Stimulated activated CD8-positive, alpha-beta memory T cell treated with anti-CD3 and anti-CD28 coated beads, Interleukin-7, amount 100 ng/mL, for 1 hour (primary cell): ENCODE data around the gene BAIAP2.

Experiments used
- DNase-seq, 2 donors: peaks; one replicate each; pipeline ENCODE4 v3.0.0-alpha.2; 2020; ENCODE audit warnings: low read depth in 2 of 2

BAIAP2 gene

DNA sequence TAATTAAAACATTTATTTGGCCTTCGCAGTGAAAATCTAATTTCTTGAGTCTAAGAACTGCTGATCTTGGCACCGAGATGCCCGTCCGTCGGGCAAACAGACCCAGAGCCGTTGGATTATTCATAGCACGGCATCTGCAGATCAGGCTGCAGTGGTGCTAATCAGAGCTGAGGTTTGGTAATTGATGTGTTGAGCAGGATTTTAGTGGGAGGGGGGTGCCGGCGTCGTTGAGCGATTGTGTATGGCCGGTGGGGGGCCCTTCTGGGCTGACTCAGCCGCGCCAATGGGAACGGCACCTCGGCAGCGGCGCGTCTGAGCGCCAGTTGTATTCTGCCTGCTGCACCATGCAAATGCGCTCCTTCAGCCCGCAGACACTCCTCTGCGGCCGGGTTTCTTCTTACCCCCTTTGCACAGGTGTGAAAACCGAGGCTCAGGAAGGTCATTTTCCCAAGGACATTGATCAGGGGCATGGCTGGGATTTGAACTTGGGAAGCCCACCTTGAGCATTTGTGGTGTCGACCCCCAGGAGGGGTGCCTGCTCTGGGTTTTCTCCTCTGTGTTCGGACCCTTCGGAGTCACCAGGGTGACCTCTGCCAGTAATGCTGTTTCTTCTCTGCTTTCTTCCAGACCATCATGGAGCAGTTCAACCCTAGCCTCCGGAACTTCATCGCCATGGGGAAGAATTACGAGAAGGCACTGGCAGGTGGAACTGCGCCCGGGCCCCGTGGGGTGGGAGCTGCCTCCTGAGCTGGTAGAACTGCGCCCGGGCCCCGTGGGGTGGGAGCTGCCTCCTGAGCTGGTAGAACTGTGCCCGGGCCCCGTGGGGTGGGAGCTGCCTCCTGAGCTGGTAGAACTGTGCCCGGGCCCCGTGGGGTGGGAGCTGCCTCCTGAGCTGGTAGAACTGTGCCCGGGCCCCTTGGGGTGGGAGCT, 18.4 kb downstream of the BAIAP2 start:
- DNase-seq: no peak

DNA sequence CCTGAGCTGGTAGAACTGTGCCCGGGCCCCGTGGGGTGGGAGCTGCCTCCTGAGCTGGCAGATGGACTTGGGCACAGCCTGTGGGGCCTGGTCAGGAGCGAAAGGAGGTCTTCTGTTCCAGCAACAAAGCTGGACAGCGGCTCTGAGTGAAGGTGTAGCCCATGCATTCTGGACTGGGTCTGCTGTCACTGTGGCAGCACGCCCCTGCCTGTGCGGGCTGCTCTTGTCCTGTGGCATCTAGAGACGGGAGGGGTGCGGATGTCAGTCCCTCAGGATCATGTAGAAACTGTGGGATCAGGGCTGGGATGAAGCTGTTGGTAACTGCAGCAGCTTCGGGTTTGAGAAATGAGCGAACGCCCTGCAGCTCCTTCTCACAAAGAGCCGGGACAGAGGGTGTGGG, 19.4 kb downstream of the BAIAP2 start:
- DNase-seq: no peak

DNA sequence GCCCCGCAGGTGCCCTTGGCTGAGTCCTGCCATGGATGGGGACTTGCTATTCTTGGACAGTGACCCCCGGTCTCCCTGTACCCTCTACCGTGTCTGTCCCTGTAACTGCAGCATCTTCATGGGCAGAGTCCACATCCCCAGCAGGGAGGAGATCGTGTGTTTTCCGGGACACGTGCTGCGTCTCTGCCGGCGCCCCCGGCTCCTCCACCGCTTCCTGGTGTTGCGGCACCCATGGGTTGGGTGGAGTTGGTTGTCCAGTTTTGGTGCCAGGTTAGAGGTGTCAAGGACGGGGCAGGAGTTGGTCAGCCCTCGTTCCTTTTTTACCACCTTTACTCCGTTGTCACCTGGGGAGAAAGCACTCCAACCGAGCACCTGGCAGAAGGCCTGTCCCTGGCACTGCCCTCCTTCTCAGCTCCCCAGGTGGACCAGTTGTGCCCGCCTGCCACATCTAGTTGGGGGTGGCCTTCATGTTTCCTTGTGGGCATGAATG, 20.0 kb downstream of the BAIAP2 start:
- no peak for DNase-seq

DNA sequence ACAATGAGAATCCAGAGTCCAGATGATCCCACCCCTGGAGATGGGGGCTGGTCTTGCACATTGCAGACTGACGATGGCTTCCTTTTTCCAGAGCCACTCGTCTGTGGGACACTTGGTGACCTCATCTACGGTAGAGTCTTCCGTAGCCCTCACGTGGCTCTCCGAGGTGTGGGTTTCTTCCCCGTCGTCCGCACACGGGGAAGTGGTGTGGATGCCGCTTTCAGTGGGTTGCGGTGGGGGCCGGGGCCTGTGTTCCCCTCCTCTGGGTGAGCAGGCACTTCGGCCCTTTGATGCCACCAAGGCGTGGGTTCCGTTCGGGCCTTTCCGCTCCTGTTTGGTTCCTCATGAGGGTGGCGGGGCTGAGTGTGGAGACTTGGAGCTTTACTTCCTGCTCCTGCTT, 21.4 kb downstream of the BAIAP2 start:
- DNase-seq: no peak

DNA sequence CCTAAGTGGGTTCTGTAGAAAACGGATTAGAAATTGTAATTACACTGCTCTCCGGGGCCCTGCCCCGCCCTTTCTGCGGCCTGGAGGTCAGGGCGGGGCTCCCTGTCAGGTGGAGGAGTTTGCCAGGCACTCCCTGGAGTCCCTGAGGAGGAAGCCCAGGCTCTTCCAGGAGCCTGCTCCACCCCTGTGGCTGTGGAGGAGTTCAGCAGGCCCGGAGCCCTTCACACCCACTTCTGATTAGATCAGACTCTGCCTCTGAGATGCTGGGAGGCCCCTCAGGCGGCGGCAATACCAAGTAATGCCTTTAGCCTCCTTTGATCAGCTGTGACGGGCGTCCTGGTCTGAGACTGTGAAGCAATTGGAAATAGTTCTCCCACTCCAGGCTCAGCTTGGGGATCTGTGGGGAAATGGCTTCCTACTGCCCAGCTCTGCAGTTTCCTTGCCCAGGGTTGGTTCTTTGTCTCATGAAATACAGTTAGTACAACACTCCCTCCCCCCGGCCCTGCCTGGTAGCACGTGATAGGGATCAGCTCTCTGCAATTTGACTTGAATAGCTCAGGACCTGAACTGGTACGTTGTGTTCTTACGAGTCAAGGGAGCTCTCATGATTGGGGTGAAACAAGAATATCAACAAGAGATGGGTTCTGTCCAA, 22.3 kb downstream of the BAIAP2 start:
- DNase-seq: no peak

DNA sequence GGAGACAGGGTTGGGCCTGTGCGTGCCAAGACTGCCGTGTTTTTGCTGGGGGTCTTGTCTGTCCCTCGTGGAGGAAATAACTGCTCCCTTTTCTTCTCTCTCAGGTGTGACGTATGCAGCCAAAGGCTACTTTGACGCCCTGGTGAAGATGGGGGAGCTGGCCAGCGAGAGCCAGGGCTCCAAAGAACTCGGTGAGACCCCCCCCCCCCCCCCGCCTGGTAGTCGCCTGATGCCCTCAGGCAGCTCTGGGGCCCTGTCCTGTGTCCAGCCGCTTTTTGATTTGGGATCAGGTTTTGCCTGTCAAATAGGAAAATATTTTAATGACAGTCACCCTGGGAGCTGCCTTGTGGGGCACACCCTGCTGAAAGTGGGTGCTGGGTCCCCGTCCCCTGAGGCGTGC, 22.8 kb downstream of the BAIAP2 start:
- DNase-seq: no peak

DNA sequence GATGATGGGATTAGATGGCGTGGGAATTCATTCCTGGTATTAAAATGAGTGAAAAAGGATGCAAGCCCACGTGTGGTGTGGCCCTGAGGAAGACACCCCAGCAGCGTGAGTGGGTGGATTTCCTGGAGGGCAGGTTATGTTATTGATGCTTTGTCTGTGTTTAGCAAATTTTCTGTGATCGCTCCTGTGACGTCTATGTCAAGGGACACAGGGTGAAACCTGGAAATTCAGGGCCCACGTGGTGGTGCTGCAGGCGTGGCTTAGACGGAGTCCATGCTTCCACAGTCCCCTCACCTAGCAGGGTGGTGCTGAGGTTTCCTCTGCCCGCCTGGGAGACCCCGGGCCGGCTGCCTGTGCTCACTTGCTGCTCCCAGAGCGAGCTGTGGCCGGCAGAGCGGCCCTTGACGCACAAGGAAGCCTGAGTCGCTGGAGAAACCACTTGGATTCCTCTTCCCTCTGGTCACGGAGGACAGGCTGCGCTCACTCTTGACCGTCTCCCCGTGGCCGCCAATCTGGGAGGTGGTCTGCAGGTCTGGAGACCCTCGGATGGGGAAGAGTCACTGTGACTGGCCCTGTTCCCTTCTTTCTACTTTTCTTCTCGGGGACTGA, 23.4 kb downstream of the BAIAP2 start:
- no peak for DNase-seq

DNA sequence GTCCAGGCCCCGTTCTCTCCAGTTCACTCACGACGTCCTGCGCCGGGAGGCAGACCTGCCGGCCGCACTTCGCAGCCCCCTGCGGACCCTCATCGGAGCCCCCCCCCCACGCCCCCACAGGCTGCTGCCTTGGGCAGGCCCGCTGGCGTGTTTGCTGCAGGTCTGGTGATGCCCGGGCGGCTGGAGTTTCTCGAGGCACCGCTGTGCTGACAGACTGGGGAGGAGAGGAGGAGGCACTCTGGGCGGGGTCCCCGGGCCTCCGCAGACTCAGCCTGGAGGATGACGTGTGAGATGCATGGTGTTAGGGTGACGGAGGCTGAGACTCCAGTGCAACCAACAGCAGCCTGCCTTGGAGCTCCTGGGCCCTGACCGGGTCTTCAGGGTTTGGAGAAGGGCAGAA, 24.1 kb downstream of the BAIAP2 start:
- no peak for DNase-seq

DNA sequence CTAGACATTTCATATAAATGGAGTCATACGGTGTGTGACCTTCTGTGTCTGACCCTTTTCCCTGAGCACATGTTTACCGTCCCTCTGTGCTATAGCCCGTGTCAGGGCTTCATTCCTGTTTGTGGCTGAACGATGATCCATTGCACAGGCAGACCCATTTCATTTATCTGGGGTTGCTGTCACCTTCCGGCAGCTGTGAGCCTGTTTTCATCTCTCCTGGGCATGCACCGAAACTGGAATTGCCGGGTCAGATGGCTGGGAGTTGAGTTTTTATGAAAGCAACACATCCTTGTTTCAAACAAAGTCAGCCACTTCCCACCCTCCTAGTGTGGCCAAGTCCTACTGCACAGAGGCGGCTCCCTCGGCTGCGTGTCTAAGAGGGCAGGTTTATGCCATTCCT, 25.5 kb downstream of the BAIAP2 start:
- no peak for DNase-seq

DNA sequence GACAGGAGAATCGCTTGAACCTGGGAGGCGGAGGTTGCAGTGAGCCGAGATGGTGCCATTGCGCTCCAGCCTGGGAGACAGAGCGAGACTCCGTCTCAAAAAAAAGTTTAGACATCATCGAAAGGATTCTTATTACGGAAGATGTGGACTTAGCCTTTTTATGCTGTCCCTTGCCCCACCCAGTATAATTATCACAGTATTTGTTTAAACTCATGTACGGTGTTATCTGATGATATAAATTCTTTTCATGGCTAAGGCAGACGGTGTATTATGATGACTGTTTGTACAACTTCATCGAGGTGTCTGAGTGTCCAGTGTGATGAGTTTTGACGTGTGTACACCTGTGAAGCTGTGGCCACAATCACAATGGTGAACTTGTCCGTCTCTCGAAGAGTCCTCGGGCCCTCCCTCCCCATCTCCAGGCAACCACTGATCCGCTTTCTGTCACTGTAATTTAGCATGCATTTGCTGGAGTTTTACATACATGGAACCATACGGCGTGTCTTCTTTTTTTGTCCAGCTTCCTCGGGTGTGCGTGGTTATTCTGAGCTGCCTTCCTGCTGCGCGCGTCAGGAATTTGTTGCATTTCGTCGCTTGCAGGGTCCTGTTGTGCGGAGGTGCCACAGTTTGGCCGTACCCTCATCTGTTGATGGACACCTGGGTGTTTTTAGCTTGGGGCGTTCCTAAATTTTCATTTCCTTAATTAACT, 26.2 kb downstream of the BAIAP2 start:
- no peak for DNase-seq

DNA sequence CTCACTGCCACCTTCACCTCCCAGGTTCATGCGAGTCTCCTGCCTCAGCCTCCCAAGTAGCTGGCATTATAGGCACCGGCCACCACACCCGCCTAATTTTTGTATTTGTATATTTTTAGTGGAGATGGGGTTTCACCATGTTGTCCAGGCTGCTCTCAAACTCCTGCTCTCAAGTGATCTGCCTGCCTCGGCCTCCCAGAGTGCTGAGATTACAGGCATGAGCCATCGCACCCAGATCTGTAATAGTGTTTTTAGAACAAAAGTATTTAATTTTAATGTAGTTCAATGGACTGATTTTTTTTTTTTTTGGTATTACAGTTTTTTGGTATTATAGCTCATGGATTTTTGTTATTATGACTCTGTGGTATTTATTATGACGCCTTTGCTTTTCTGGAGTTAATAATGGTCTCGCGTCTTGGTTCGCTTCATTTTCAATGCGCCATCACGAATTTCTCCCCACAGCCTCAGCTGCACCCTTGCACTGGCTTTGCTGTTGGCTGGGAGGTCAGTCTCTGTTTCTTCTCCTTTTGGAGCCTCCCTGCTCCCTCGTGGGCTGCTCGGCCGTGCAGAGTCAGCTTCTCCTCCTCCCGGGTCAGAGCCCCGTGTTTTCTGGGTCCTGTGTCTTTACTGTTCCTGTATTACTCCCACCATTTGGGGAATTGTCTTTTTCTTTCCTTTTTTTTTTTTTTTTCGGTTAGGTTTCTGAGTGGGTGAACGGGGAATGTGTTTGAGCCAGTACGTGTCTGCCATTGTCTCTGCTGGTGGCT, 27.2 kb downstream of the BAIAP2 start:
- DNase-seq: no peak

DNA sequence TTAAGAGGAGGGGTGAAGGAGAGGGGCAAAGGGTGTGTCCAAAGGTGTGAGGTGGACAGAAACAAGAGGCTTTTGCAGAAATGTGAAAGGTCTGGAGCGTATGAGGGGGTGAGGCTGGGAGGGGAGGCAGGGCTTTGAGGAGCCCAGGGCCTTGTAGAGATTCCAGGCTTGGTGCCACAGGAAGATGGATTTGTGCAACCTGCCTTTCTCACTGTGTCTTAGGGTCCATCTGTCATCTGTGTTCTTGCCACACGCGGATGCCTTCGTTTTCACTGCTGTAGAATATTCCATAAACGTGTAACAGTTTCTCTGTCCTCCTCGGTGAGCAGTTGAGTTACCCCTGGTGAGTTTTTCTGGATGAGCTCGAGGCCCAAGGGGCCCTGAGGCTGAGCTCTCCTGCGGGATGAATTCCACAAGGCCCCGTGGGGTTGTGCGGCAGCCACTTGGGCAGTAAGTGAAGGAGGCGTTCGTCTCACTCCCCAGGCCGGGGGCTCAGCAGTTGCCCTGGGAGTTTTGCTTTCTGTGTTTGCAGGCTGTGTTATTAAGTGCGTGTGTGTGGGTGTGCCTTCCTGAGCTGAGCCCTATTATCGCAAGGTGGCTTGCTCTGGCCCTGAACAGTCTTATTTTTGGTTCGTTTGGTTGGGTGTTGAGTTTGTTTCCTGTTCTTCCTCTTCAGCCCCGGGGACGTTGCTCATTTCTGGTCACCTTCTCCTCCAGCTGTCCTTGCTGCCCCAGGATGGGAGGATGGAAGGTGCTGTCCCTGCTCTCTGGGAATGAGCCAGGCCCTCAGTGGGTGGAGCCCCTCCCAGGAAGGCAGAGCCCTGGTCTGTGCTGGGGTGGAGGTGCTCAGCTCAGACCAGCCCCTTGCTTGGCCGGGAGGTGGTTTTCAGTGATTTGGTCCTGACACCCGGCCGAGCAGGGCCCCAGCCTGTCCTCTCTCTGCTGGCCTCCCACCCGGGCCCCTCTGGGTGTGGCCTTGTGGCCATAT, 28.4 kb downstream of the BAIAP2 start:
- no peak for DNase-seq

DNA sequence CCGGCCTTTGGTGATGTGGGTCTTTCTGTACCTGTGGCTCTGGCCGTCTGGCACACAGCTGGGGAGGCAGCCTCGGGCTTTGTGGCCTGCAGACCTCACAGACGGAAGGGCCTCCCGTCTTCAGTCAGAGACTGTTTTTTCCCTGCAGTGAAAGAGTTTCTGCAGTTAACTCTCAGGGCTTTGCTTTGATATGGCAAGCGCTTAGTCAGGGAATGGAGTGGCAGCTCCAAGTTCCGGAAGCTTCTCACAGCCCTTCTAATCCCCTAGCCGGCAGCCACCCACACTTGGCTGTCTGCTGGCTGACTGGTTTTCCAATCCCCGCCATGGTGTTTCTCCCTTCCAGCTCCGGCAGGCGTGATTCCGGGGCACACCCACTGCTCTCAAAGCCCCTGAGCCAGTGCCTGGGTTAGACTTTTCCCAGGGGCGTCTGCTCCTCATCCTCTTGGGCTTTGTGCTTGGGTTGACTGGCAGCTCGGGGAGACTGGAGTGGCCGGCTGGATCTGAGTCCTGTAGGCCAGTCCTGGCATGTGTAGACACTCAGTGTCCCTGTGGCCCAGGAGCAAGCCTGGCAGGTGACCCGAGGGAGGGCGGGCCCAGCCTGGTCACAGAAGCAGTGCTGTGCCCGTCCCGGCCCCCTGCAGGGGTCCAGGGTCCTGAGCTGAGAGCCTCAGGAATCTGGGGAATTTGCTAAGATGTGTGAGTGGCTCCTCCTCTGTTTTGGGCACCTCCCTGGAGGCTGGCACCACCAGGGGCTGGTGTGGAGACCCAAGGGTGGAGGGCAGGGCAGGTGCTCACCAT, 29.9 kb downstream of the BAIAP2 start:
- no peak for DNase-seq

DNA sequence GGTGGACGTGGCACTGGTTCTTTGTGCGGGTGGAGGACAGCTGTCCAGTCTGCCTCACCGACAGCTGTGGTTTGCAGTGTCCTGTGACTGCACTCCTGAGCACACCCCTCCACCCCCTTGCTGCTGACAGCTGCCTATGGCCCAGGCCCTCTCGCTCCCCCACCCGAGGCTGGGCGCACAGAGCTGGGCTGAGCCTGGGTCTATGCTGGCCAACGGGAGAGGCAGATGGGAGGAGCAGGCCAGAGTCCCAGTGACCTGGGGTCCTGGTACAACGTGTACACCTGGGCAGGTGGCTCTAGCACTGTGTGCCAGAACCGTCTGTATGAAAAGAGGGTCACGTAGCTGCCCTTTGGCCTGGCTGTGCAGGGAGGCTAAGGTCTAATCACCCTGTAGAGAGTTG, 30.5 kb downstream of the BAIAP2 start:
- no peak for DNase-seq

DNA sequence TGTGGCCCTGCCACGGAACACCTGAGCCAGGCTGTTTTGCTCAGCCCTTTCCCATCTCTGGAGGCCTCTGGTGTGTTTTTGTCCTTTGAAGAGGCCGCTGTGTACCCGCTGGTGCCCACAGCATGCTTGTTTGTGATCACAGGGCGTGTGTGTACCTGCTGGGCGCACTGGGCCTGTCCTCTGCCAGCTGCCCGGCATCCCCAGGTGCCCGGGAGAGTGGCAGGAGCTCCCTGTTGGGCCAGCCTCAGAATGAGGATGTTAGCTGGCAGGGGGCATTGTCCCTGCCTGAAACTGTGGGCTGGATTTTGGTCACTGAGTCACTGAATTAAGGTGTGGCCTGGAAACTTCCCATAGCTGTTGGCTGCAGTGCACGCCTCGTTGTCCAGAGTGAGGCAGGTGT, 31.1 kb downstream of the BAIAP2 start:
- DNase-seq: no peak

DNA sequence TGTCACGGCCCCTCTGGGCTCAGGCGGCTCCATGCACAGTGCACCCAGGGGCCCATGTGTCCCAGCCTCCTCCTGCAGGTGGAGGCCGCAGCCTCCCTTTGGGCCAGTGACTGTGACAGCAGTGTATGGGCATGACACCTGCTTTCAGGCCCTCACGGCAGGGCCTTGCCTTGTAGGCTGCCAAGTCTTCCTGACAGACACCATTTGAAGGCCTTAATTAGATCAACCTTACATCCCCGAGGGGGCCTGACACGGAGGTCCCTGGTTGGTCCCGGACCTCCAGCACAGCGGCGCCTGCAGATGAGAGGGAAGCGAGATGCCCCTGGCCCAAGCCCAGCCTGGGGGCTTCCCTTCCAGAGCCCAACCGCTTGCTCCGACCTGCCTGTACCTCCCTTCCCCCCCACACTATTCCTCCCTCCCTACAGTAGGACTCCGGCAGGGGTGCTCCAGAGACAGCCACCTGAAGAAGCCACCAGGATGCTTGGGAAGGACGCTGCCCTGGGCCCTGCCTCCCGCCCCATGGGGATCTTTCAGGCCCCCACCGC, 31.9 kb downstream of the BAIAP2 start:
- no peak for DNase-seq

DNA sequence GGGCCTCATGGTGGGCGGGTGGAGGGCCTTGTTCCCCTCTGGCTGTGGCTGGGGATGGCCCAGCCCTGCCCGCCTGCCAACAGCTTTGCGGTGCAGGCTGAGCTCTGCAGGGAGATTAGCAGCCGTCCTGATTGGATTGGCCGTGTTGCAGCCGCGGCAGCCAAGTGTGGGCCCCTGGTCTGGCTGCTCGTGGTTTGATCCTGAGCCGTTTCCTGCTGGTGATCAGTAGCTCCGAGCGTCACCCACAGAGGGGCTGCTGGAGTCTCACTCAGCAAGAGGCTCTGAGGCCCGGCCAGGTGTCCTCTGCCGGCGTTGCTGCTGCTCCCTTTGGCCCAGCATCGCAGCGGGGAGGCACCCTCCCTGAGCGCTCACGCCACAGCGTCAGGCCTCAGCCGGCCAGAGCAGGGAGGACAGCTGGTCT, 32.5 kb downstream of the BAIAP2 start:
- DNase-seq: no peak

DNA sequence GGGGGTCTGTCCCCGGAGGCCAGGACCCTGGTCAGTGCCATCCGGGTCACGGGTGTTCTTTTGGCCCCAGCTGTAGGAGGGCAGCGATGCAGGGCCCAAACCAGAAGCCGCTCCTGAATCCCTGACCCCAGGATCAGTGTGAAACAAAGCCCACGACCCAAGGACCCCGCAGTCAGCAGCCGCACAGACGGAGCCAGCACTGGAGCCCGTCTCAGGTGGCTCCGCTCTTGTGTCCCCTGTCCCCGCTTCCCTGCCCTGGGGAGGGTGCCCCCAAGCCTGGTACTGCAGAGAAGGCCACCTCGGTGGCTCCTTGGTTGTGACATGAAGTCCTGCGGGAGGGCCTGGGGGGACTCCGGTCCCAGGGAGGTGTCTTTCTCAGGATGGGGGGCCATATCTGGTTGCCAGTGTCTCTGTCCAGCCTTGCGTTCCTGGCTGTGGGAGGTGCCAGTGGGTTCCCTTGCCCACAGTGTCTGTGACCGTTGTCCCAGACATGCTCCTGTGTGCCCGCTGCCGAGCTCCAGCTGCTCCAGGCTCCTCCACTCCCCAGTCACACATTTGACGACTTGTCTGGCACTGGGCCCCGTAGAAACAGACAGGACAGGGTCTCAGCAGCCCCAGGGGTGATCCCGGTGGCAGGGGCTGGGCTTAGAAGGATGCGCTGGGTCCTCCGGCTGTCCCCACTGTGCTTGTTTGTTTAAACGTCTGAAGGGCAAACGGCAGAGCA, 33.6 kb downstream of the BAIAP2 start:
- no peak for DNase-seq
